ENCODE results near the gene ZFAND3.

DNA sequence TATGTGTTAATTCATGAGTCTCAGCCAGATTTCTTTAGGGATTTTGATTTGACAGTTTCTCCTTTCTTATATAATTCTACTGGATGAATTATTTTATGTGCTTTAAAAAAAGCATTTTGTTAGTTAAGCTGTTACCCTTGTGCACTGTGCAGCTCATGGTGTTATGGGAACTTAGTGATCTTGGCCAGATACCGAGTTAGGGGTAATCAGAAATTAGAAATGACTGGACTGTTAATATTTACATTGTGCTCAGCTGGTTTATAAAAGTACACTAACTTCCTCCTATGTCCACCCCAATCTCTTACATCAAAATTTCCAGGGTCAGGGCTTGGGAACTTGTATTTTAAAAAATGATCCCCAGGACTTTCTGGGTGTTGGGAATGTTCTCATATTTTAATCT is 260.0 kb downstream of the ZFAND3 start:
- TF ChIP-seq POLR2A (IDR thresholded peaks at IDR 0.05; ENCODE audit: low read depth, low read length), result no peak
- TF ChIP-seq POLR2AphosphoS5 (IDR thresholded peaks at IDR 0.05; ENCODE audit: insufficient read depth, low read depth, low read length), result no peak
- TF ChIP-seq, protein P1, sequence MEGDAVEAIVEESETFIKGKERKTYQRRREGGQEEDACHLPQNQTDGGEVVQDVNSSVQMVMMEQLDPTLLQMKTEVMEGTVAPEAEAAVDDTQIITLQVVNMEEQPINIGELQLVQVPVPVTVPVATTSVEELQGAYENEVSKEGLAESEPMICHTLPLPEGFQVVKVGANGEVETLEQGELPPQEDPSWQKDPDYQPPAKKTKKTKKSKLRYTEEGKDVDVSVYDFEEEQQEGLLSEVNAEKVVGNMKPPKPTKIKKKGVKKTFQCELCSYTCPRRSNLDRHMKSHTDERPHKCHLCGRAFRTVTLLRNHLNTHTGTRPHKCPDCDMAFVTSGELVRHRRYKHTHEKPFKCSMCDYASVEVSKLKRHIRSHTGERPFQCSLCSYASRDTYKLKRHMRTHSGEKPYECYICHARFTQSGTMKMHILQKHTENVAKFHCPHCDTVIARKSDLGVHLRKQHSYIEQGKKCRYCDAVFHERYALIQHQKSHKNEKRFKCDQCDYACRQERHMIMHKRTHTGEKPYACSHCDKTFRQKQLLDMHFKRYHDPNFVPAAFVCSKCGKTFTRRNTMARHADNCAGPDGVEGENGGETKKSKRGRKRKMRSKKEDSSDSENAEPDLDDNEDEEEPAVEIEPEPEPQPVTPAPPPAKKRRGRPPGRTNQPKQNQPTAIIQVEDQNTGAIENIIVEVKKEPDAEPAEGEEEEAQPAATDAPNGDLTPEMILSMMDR (IDR thresholded peaks at IDR 0.05; ENCODE audit: extremely low read depth in 1 of 2, insufficient read depth in 1 of 2, low read depth in 1 of 2, low read length in 2 of 2), result no peak
- no peak for TF ChIP-seq EZH2 (IDR thresholded peaks at IDR 0.05; ENCODE audit: borderline replicate concordance, low read depth, low read length, severe bottlenecking)
- TF ChIP-seq, protein P2, sequence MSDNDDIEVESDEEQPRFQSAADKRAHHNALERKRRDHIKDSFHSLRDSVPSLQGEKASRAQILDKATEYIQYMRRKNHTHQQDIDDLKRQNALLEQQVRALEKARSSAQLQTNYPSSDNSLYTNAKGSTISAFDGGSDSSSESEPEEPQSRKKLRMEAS (IDR thresholded peaks at IDR 0.05; ENCODE audit: insufficient read depth, insufficient read length), result no peak
